LNCAP (cell line): Measurements from ENCODE around the gene HNRNPA3.

Source experiments
- TF ChIP-seq, protein P1 (sequence below): fragments of 450-650 bp; IDR thresholded peaks from 2 replicates; pipeline ENCODE4 v1.5.1; 2017; ENCODE audit warnings: mild to moderate bottlenecking

HNRNPA3 gene

DNA sequence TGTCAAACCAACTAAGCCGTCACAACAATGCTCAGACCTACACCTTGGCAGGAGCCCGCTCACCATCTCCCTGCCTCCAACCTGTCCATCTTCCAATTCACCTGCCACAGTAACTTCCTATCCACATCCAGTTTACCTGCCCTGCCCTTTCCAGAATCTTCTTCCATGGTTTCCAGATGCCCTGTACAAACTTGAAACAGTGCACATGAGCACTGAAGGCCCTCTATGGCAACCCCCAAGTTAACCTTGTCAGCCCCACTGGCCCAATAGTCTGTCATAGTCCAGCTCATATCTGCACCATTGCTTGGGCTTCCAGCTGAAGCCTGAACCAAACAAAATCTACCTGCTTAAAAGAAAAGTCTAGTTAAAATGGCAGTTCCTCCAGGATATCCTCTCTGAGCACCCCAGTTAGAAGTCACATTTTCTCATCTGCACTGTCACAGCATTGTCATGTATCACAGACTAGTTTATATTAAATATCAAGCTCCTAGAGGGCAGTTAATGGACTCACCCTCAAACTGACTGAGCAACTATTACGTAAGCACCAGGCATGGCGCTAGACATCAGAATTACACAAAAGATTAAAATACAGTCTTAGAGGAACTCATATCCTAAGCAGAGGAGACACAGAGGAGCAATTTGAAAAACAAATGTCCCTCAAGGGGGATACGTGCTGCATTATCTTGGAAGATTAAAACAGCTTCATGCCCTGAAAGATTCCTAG lies 40.4 kb downstream of the HNRNPA3 start:
- TF ChIP-seq, protein P1, sequence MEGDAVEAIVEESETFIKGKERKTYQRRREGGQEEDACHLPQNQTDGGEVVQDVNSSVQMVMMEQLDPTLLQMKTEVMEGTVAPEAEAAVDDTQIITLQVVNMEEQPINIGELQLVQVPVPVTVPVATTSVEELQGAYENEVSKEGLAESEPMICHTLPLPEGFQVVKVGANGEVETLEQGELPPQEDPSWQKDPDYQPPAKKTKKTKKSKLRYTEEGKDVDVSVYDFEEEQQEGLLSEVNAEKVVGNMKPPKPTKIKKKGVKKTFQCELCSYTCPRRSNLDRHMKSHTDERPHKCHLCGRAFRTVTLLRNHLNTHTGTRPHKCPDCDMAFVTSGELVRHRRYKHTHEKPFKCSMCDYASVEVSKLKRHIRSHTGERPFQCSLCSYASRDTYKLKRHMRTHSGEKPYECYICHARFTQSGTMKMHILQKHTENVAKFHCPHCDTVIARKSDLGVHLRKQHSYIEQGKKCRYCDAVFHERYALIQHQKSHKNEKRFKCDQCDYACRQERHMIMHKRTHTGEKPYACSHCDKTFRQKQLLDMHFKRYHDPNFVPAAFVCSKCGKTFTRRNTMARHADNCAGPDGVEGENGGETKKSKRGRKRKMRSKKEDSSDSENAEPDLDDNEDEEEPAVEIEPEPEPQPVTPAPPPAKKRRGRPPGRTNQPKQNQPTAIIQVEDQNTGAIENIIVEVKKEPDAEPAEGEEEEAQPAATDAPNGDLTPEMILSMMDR, result no peak

GRCh38 chr2:177253704-177254103 lies 41.1 kb downstream of the HNRNPA3 start:
- TF ChIP-seq, protein P1, result no peak

DNA sequence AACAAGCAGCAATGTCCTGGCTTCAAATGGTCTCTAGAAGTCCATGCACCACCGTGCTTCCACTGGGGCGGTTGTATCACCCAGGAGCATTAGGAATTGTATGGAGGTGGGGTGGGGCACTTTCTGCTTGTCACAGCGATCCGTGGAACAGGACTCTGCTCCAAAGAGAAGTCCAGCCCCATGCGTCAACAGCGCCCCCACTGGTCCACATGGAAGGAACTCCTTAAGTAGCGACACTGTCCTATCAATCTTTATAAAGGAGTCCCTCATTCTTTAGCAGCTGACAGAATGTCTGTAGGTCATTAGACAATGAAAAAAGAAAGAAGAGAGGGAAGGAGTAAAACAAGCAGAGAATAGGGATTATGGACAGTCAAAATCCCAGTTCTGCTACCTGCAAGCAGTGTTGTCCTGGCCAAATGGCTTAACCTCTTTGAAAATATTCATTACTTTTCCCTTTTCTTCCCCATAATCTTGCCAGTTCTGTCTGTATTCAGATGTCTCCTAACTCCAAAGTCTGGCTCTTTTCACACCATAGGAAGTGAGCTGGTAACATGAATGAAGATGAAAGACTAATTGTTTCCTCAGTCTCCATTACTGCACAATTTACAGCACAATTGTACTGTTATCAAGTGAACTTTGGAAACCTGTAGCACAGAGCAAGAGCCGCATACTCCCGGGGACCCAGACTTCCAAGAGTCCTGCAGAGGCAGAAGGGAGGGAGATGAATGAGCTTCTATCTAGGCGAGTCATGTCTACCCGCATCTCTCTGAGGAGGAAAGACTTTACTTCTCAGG lies 42.0 kb downstream of the HNRNPA3 start:
- TF ChIP-seq, protein P1, result no peak; the same call in 1 of the 2 replicates

- TF ChIP-seq, protein P1, result no peak
Measured at GRCh38 chr2:177255227-177255601, 42.6 kb downstream of the HNRNPA3 start.

DNA sequence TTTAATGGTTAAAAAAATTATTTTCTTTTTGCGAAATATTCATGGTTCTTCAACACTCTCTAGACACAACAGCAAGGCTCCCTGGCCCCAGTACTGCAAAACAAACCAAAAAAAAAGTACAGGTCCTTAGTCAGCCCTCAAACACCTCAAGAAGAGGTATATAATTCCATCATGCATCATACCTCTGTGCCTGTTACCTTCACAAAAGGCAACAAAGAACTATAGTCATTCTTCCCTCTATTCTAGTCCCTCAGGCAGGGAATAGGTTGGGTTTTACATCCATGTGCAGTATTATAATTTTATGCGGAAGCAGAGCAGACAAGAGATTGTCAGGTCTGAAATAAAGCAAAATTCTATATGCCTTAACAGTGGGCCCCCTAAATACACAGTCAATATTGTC lies 43.4 kb downstream of the HNRNPA3 start:
- TF ChIP-seq, protein P1, result no peak

DNA sequence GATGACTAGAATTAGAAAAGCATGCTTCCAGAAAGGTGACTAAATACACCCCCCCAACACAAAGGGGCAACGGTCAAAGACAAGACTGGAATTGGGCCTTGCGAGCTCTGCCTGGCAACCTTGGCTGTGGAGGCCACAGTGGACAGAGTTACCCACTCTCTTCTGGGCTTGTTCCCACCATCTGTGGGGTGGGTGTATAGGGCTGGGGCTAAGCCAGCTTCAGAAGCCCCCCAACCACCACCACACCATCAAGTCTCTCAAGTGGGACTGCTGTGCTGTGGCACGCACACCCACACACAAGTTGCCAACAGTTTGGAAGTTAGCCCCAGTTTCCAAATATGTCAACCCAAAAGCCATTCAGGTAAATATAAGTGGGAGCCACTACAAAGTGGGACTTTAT lies 44.1 kb downstream of the HNRNPA3 start:
- TF ChIP-seq, protein P1, result no peak

DNA sequence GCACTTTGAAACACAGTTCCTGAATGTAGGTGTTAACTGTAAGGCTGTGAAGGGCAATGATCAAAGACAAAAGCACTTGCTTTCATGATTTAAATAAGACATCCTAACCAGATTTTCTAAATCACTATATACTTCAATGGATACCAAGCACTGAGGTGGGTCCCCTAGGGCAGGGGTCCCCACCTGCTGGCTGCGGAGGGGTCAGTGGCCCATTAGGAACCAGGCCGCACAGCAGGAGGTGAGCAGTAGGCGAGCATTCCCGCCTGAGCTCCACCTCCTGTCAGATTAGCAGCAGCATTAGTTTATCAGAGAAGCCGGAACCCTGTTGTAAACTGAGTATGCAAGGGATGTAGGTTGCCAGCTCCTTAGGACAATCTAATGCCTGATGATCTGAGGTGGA lies 44.9 kb downstream of the HNRNPA3 start:
- TF ChIP-seq, protein P1, result no peak
